ENCODE results near the gene FOXJ3.

- no peak for TF ChIP-seq CTCF (IDR thresholded peaks at IDR 0.05; ENCODE audit: low read depth, low read length, poor library complexity, severe bottlenecking)
- TF ChIP-seq EZH2phosphoT487 (IDR thresholded peaks at IDR 0.05; ENCODE audit: borderline replicate concordance, low read length), result no peak
These were observed 75.8 kb downstream of the FOXJ3 start for GRCh38 chr1:42259059-42259738.

Data from DOHH2 (cell line).